Endodermal cell (in vitro differentiated cells): ENCODE data around the gene STX1B. TPM values are rescaled to one million over a fixed set of nuclear protein-coding genes. Genes with fewer than 3 reads are reported as not detected.

ENCODE experiments used
- DNase-seq: peaks from one replicate; pipeline ENCODE4 v3.0.0-alpha.2; 2017
- H3K27ac ChIP-seq: 2 replicates; pipeline ENCODE4 v1.5.1; 2013; ENCODE audit warnings: mild to moderate bottlenecking, low read depth, low read length, moderate library complexity
- H3K27me3 ChIP-seq: 2 replicates; pipeline ENCODE4 v1.6.1; 2013; ENCODE audit warnings: mild to moderate bottlenecking, low read length, moderate library complexity; ENCODE audit not compliant: insufficient read depth, control insufficient read depth, poor library complexity, severe bottlenecking
- H3K36me3 ChIP-seq: 2 replicates; pipeline ENCODE4 v1.7.0; 2013; ENCODE audit warnings: mild to moderate bottlenecking, low read length, moderate library complexity; ENCODE audit not compliant: control insufficient read depth, insufficient read depth
- H3K4me1 ChIP-seq: one replicate; pipeline ENCODE4 v1.7.0; 2013; ENCODE audit warnings: low read length; ENCODE audit not compliant: control insufficient read depth, insufficient read depth
- H3K4me3 ChIP-seq: 2 replicates; pipeline ENCODE4 v1.5.1; 2013; ENCODE audit warnings: mild to moderate bottlenecking, low read length, moderate library complexity
- H3K9ac ChIP-seq: 2 replicates; pipeline ENCODE4 v1.6.1; 2013; ENCODE audit warnings: mild to moderate bottlenecking, low read length, moderate library complexity; ENCODE audit not compliant: poor library complexity, severe bottlenecking; ENCODE audit errors: extremely low read depth
- H3K9me3 ChIP-seq: 2 replicates; pipeline ENCODE4 v1.6.1; 2013; ENCODE audit warnings: mild to moderate bottlenecking, low read length, moderate library complexity; ENCODE audit not compliant: control insufficient read depth
- H3K27ac Mint-ChIP-seq: 2 replicates; pipeline ENCODE4 v1.8.0; 2020; ENCODE audit warnings: mixed read lengths
- H3K27me3 Mint-ChIP-seq: 2 replicates; pipeline ENCODE4 v1.8.0; 2021; ENCODE audit warnings: mild to moderate bottlenecking, mixed read lengths; ENCODE audit not compliant: insufficient read depth
- H3K36me3 Mint-ChIP-seq: 2 replicates; pipeline ENCODE4 v1.8.0; 2020; ENCODE audit warnings: low read depth, mixed read lengths
- H3K4me1 Mint-ChIP-seq: 2 replicates; pipeline ENCODE4 v1.8.0; 2020; ENCODE audit warnings: mixed read lengths
- H3K4me3 Mint-ChIP-seq: 2 replicates; pipeline ENCODE4 v1.8.0; 2020; ENCODE audit warnings: mild to moderate bottlenecking, moderate library complexity, mixed read lengths
- H3K9me3 Mint-ChIP-seq: 2 replicates; pipeline ENCODE4 v1.8.0; 2020; ENCODE audit warnings: mild to moderate bottlenecking, mixed read lengths
- WGBS, 2 experiments: methylation state at CpG; one replicate each; pipeline versions ENCODE4 v1.1.5 to v1.1.7; 2013; ENCODE audit warnings: missing lambda C conversion rate in 2 of 2, mixed read lengths in 1 of 2; ENCODE audit not compliant: insufficient coverage in 1 of 2, insufficient read length in 1 of 2; 5-methylcytosine and 5-hydroxymethylcytosine counted together
- total RNA-seq, 2 donors: library from RNA; stranded (reverse); fragmentation: NEBNext Ultra II Directional in 1 of 2; extraction: Animal tissue kit (Norgen Biotek cat#: 25700) in 1 of 2; gene quantifications; 2 replicates in 1 of 2; 3 replicates in 1 of 2; pipeline ENCODE4 v1.2.1, GENCODE V29; 2021
- TF ChIP-seq, protein P1 (sequence below): fragments of 200-600 bp; sonication (generic); conservative IDR thresholded peaks from 2 replicates; pipeline ENCODE4 v1.5.0; 2021; ENCODE audit warnings: antibody characterized with exemption, mild to moderate bottlenecking

Gene STX1B
- total RNA-seq, 2 donors from 2014 or later: 3.2 to 7.0 TPM

DNA sequence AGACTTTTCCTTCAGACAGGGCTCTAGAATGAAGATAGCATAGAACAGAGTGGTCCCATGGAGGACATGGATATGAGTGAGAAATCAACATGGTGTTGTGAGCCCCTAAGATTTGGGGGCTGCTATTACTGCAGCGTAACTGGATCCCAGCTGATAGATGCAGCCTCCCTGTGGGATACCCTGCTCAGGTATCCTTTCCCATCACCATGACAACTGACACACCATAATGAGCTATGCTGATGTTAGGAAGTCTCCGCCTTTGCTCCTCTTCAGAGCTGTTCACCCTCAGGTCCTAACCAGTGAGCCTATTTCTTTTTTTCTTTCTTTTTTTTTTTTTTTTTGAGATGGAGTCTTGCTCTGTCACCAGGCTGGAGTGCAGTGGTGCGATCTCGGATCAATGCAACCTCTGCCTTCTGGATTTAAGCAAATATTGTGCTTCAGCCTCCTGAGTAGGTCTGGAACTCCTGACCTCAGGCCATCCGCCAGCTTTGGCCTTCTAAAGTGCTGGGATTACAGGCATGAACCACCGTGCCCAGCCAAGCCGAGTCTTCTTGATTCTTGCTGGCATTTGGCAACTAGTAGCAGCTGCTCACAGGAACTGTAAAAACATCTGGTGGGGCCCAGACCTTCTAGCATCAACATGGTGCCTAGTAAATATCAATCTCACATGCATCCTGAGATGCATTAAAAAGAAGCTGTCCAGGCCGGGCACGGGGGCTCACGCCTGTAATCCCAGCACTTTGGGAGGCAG is 40.0 kb upstream of the STX1B start:
- Mint-ChIP-seq H3K4me1 (no peaks in the 10 kb centered on the region), H3K27me3 (peaks cover 8% of the 10 kb centered on the region), H3K4me3 (no peak overlapping the region), H3K36me3 (no peaks in the 10 kb centered on the region), H3K27ac (no peak overlapping the region), H3K9me3 (peaks cover 2% of the 10 kb centered on the region)
- Histone ChIP-seq H3K36me3 (no peaks in the 10 kb centered on the region), H3K9me3 (no peaks in the 10 kb centered on the region), H3K27me3 (no peaks in the 10 kb centered on the region), H3K4me1 (no peaks in the 10 kb centered on the region), H3K9ac (no peak overlapping the region), H3K4me3 (no peak overlapping the region), H3K27ac (no peak overlapping the region)
- 89 to 96% methylated on average over 8 to 10 of the region's 10 CpGs for WGBS, 2 experiments
- TF ChIP-seq, protein P1, sequence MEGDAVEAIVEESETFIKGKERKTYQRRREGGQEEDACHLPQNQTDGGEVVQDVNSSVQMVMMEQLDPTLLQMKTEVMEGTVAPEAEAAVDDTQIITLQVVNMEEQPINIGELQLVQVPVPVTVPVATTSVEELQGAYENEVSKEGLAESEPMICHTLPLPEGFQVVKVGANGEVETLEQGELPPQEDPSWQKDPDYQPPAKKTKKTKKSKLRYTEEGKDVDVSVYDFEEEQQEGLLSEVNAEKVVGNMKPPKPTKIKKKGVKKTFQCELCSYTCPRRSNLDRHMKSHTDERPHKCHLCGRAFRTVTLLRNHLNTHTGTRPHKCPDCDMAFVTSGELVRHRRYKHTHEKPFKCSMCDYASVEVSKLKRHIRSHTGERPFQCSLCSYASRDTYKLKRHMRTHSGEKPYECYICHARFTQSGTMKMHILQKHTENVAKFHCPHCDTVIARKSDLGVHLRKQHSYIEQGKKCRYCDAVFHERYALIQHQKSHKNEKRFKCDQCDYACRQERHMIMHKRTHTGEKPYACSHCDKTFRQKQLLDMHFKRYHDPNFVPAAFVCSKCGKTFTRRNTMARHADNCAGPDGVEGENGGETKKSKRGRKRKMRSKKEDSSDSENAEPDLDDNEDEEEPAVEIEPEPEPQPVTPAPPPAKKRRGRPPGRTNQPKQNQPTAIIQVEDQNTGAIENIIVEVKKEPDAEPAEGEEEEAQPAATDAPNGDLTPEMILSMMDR: no peak
- no peak for DNase-seq

DNA sequence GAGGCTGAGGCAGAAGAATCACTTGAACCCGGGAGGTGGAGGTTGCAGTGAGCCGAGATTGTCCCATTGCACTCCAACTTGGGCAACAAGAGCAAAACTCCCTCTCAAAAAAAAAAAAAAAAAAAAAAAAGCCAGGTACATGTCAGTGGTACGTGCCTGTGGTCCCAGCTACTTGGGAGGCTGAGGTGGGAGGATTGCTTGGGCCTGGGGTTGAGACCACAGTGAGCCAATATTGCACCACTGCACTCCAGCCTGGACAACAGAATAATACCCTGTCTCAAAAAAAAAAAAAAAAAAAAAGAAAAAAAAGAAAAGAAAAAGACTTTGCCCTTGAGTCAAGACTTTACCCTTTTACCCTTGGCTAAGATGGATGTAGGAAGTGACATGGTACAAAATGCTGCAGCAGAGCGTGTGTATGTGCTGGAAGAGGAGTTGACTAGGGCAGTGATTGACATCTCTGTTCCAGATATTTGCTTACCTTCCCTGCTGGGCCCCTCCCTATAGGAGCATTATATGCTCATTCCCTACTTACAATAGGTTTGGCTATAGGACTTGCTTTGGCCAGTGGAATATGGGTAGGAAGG is 33.6 kb upstream of the STX1B start:
- no peak overlapping the region for H3K4me3 Mint-ChIP-seq
- H3K27ac Mint-ChIP-seq: no peak overlapping the region
- DNase-seq: no peak
- peaks cover 11% of the 10 kb centered on the region for H3K36me3 Mint-ChIP-seq
- WGBS, 2 experiments: 85% methylated on average over 2 of the region's 4 CpGs; no CpG with 5 or more reads in 1 of the 2 experiments
- peaks cover 2% of the 10 kb centered on the region for H3K27me3 Mint-ChIP-seq
- H3K9me3 ChIP-seq: no peaks in the 10 kb centered on the region
- no peak overlapping the region for H3K9ac ChIP-seq
- no peak overlapping the region for H3K4me3 ChIP-seq
- no peaks in the 10 kb centered on the region for H3K27me3 ChIP-seq
- no peaks in the 10 kb centered on the region for H3K9me3 Mint-ChIP-seq
- H3K36me3 ChIP-seq: peaks cover 8% of the 10 kb centered on the region
- no peaks in the 10 kb centered on the region for H3K4me1 Mint-ChIP-seq
- TF ChIP-seq, protein P1: no peak
- H3K27ac ChIP-seq: no peak overlapping the region
- no peaks in the 10 kb centered on the region for H3K4me1 ChIP-seq

- 85 to 100% methylated on average over 1 of the region's 1 CpG for WGBS, 2 experiments
- Mint-ChIP-seq H3K27ac (no peak overlapping the region), H3K4me1 (no peaks in the 10 kb centered on the region), H3K4me3 (no peak overlapping the region), H3K36me3 (peaks cover 17% of the 10 kb centered on the region), H3K9me3 (no peaks in the 10 kb centered on the region), H3K27me3 (peaks cover 2% of the 10 kb centered on the region)
- Histone ChIP-seq H3K36me3 (peaks cover 8% of the 10 kb centered on the region), H3K4me1 (no peaks in the 10 kb centered on the region), H3K4me3 (no peak overlapping the region), H3K9ac (no peak overlapping the region), H3K9me3 (no peaks in the 10 kb centered on the region), H3K27ac (no peak overlapping the region), H3K27me3 (no peaks in the 10 kb centered on the region)
- no peak for DNase-seq
- TF ChIP-seq, protein P1: no peak
Observed at GRCh38 chr16:31043352-31043751, 32.9 kb upstream of the STX1B start.
